PC-3 (cell line): ENCODE data around the gene SUSD3. TPM values are rescaled to one million over a fixed set of nuclear protein-coding genes. Genes with fewer than 3 reads are reported as not detected.

Source experiments
- ATAC-seq: fragments of 200-7000 bp; cut with Tn5 transposase; 2 replicates; pipeline ENCODE4 v1.9.1; 2020; ENCODE audit warnings: mild to moderate bottlenecking, moderate library complexity
- BruUV-seq: library from RNA; stranded (reverse); fragments of 400-500 nt; replicated peaks from 2 replicates; lab custom pipeline; 2021; lab: Mats Ljungman, UMichigan
- CTCF ChIA-PET: fragments of 300-600 bp; sonication (Branson Sonifier 250); formaldehyde crosslinking; loops from one replicate; lab custom pipeline; 2022; ENCODE audit warnings: antibody characterized with exemption; lab: Charles Lee
- POLR2A ChIA-PET: fragments of 300-600 bp; sonication (Branson Sonifier 250); formaldehyde crosslinking; loops from one replicate; lab custom pipeline; 2022; ENCODE audit warnings: antibody characterized with exemption; ENCODE audit not compliant: unreplicated experiment; lab: Charles Lee
- DNase-seq: peaks from one replicate; pipeline ENCODE4 v3.0.0-alpha.2; 2015
- H2AFZ ChIP-seq: fragments of 300-600 bp; sonication (generic); 2 replicates; pipeline ENCODE4 v1.6.0; 2016; ENCODE audit warnings: antibody characterized with exemption, low read length
- H3F3A ChIP-seq: fragments of 300-600 bp; sonication (generic); one replicate; pipeline ENCODE4 v1.6.0; 2017; ENCODE audit warnings: antibody characterized with exemption, low read length, control low read depth, mild to moderate bottlenecking; ENCODE audit not compliant: unreplicated experiment
- H3K27ac ChIP-seq: fragments of 300-600 bp; sonication (generic); 2 replicates; pipeline ENCODE4 v1.5.1; 2016; ENCODE audit warnings: mild to moderate bottlenecking, low read length
- H3K27me3 ChIP-seq: fragments of 300-600 bp; sonication (generic); 2 replicates; pipeline ENCODE4 v1.6.1; 2016; ENCODE audit warnings: low read length, mixed read lengths
- H3K36me3 ChIP-seq: fragments of 300-600 bp; sonication (generic); 2 replicates; pipeline ENCODE4 v1.6.1; 2016; ENCODE audit warnings: low read depth, mixed run types, low read length, mixed read lengths
- H3K4me1 ChIP-seq: fragments of 300-600 bp; sonication (generic); 2 replicates; pipeline ENCODE4 v1.5.1; 2016; ENCODE audit warnings: low read length; ENCODE audit not compliant: insufficient read depth
- H3K4me2 ChIP-seq: fragments of 300-600 bp; sonication (generic); 2 replicates; pipeline ENCODE4 v1.6.0; 2016; ENCODE audit warnings: low read length
- H3K4me3 ChIP-seq: fragments of 300-600 bp; sonication (generic); 2 replicates; pipeline ENCODE4 v1.5.1; 2016; ENCODE audit warnings: mild to moderate bottlenecking, low read length, mixed read lengths
- H3K79me2 ChIP-seq: fragments of 300-600 bp; sonication (generic); 2 replicates; pipeline ENCODE4 v1.6.1; 2017; ENCODE audit warnings: low read length, mixed read lengths
- H3K9ac ChIP-seq: fragments of 300-600 bp; sonication (generic); 2 replicates; pipeline ENCODE4 v1.6.0; 2016; ENCODE audit warnings: mild to moderate bottlenecking, low read length
- H3K9me2 ChIP-seq: fragments of 300-600 bp; sonication (generic); replicated peaks from 2 replicates; pipeline ENCODE4 v1.6.1; 2016; ENCODE audit warnings: mixed run types, low read length, mixed read lengths
- H3K9me3 ChIP-seq: fragments of 300-600 bp; sonication (generic); 2 replicates; pipeline ENCODE4 v1.6.1; 2016; ENCODE audit warnings: low read length, mixed read lengths
- H4K20me1 ChIP-seq: fragments of 300-600 bp; sonication (generic); 2 replicates; pipeline ENCODE4 v1.6.1; 2016; ENCODE audit warnings: low read length, mixed read lengths
- EZH2 ChIP-seq: fragments of 300-600 bp; sonication (generic); IDR thresholded peaks from one replicate; pipeline ENCODE4 v1.6.1; 2017; ENCODE audit warnings: antibody characterized with exemption, mild to moderate bottlenecking, low read length; ENCODE audit not compliant: unreplicated experiment
- EZH2phosphoT487 ChIP-seq: fragments of 300-600 bp; sonication (generic); IDR thresholded peaks from 2 replicates; pipeline ENCODE4 v1.6.1; 2018; ENCODE audit warnings: mild to moderate bottlenecking, antibody characterized with exemption, low read length, borderline replicate concordance
- intact Hi-C: fragments of 100-400 bp; cut with micrococcal nuclease; formaldehyde crosslinking; loops from 2 replicates; pipeline ENCODE4 v1.9.0; 2023
- total RNA-seq: library from RNA; depleted of rRNA; stranded (reverse); fragments of >200 nt; gene quantifications from 2 replicates; pipeline ENCODE4 v1.2.3, GENCODE V29; 2014
- TF ChIP-seq, protein P1 (sequence below): fragments of 300-600 bp; sonication (generic); conservative IDR thresholded peaks from 2 replicates; pipeline ENCODE4 v1.5.1; 2017; ENCODE audit warnings: antibody characterized with exemption, low read depth, mild to moderate bottlenecking, low read length

The SUSD3 gene
- total RNA-seq, 1 experiment from 2014 or later, result 13.4 TPM

DNA sequence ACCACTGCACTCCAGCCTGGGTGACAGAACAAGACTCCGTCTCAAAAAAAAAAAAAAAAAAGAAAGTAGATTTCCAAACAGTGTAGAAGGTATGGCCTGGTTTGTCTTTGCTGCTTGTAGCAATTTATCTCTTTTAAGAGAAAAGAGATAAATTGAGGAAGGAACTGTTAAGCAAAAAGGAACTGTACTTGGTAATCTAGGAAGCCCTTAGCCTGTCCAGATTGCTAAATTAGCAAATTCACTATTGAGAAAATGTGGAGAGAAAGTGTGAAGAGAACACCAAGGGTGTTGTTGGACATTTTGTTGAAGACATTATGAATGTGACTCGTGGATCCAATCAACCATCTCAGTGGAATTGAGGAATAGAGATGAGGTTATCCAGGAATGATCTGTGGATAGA, 13.0 kb upstream of the SUSD3 start:
- Histone ChIP-seq H3F3A (no peaks in the 10 kb centered on the region), H3K27ac (no peak overlapping the region), H4K20me1 (no peaks in the 10 kb centered on the region), H3K4me2 (no peak overlapping the region), H3K36me3 (no peaks in the 10 kb centered on the region), H3K79me2 (no peaks in the 10 kb centered on the region), H3K4me1 (no peaks in the 10 kb centered on the region), H3K9me3 (no peaks in the 10 kb centered on the region), H2AFZ (no peak overlapping the region), H3K9ac (no peak overlapping the region), H3K9me2 (no peaks in the 10 kb centered on the region), H3K27me3 (no peaks in the 10 kb centered on the region), H3K4me3 (no peak overlapping the region)
- POLR2A ChIA-PET, result no interaction called here
- BruUV-seq, result no TSS peak
- ATAC-seq (no peak), DNase-seq (no peak)
- no peak for TF ChIP-seq EZH2phosphoT487
- TF ChIP-seq, protein P1, sequence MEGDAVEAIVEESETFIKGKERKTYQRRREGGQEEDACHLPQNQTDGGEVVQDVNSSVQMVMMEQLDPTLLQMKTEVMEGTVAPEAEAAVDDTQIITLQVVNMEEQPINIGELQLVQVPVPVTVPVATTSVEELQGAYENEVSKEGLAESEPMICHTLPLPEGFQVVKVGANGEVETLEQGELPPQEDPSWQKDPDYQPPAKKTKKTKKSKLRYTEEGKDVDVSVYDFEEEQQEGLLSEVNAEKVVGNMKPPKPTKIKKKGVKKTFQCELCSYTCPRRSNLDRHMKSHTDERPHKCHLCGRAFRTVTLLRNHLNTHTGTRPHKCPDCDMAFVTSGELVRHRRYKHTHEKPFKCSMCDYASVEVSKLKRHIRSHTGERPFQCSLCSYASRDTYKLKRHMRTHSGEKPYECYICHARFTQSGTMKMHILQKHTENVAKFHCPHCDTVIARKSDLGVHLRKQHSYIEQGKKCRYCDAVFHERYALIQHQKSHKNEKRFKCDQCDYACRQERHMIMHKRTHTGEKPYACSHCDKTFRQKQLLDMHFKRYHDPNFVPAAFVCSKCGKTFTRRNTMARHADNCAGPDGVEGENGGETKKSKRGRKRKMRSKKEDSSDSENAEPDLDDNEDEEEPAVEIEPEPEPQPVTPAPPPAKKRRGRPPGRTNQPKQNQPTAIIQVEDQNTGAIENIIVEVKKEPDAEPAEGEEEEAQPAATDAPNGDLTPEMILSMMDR, result no peak
- no peak for TF ChIP-seq EZH2
- CTCF ChIA-PET, result no interaction called here
- intact Hi-C loops, result no loop called here

DNA sequence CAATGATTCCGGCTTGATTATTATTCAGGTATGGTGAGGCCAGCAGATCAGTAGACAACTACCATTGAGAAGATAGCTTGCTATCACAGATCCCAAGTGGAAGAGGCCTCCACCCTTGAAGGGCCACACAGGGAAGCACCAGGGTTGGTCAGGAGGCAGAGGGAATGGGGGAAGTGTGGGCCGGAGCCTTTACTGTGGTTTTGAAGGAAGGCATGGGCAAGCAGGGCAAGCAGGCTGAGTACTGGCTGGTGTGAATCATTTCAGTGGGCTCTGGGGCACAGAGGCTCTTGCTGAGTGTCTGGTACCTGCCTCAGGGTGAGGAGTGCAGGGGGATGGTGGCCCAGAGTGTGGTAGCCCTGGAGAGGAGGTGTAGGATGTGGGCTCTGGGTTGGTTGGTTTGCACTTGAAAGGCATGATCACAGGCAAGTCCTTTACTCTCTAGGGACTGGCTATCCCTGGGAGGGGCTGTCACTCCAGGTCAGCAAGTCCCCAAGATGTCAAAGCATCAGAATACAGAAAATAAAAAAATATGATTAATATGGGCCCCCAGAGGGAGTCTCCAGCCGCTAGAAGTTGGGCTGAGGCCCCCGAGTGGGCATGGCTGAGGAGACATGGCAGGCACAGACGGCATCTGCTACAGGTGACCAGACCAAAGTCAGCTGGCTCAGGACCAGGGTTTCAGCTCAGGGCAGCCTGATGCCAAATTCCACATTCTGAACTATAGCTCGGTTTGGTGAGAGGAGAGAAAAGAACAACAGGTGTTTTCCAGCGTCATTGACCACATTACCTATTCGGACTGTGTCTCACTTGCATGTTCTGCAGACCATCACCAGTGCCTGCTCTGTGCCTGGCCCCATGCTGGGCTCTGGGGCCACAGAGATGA, 9.7 kb upstream of the SUSD3 start:
- Histone ChIP-seq H3K79me2 (no peaks in the 10 kb centered on the region), H3K9me3 (no peaks in the 10 kb centered on the region), H3K27me3 (no peaks in the 10 kb centered on the region), H3K27ac (no peak overlapping the region), H3K4me1 (no peaks in the 10 kb centered on the region), H3K4me3 (no peak overlapping the region), H2AFZ (no peak overlapping the region), H3K9me2 (no peaks in the 10 kb centered on the region), H3K4me2 (no peak overlapping the region), H3F3A (no peaks in the 10 kb centered on the region), H3K36me3 (no peaks in the 10 kb centered on the region), H3K9ac (no peak overlapping the region), H4K20me1 (no peaks in the 10 kb centered on the region)
- CTCF ChIA-PET, result no interaction called here
- ATAC-seq, result no peak
- BruUV-seq, result no TSS peak
- POLR2A ChIA-PET, result no interaction called here
- DNase-seq, result no peak
- TF ChIP-seq EZH2 (no peak), EZH2phosphoT487 (no peak)
- TF ChIP-seq, protein P1, result no peak
- intact Hi-C loops, result no loop called here

DNA sequence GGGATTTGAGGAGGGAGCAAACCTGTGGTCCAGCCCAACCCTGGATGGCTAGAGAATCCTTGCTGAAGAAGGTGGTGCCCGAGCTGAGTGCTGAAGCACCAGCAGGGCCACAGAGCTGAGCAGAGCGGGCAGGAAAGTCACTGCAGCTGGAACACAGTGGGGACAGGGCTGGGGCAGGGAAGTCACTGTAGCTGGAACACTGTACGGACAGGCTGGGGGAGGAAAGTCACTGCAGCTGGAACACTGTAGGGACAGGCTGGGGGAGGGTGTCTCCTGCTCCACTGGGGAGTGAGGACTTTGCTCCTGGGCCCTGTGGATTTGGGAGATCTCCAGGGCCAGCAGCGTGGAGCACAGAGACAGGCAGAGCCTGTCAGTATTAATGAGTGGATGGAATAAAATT, 9.0 kb upstream of the SUSD3 start:
- Histone ChIP-seq H3K79me2 (no peaks in the 10 kb centered on the region), H3K4me3 (no peak overlapping the region), H3K9ac (no peak overlapping the region), H3K9me3 (no peaks in the 10 kb centered on the region), H3K4me2 (no peak overlapping the region), H3K27me3 (no peaks in the 10 kb centered on the region), H3K27ac (no peak overlapping the region), H2AFZ (no peak overlapping the region), H3K4me1 (no peaks in the 10 kb centered on the region), H3F3A (no peaks in the 10 kb centered on the region), H3K9me2 (no peaks in the 10 kb centered on the region), H3K36me3 (no peaks in the 10 kb centered on the region), H4K20me1 (no peaks in the 10 kb centered on the region)
- BruUV-seq, result no TSS peak
- ChIA-PET CTCF (no interaction called here), POLR2A (no interaction called here)
- no peak for ATAC-seq
- intact Hi-C loops, result no loop called here
- TF ChIP-seq EZH2 (no peak), EZH2phosphoT487 (no peak)
- TF ChIP-seq, protein P1, result no peak
- DNase-seq, result no peak
